HEK293 (cell line): ENCODE results near the gene SBF1.

Experiments used
- CTCF ChIA-PET: fragments of 350-600 bp; formaldehyde crosslinking; extraction: SDS; loops from one replicate; lab custom pipeline; 2021; ENCODE audit warnings: antibody characterized with exemption; lab: Yijun Ruan, JAX
- POLR2A ChIA-PET: fragments of 300-600 bp; formaldehyde crosslinking; extraction: SDS; loops from one replicate; lab custom pipeline; 2020; ENCODE audit warnings: antibody characterized with exemption, inconsistent platforms; lab: Yijun Ruan, JAX
- H3K27ac ChIP-seq: fragments of 200-500 bp; sonication (Bioruptor generic); 2 replicates; pipeline ENCODE4 v1.5.1; 2014; ENCODE audit warnings: low read depth, low read length, control low read depth, inconsistent platforms; ENCODE audit errors: extremely low read depth
- H3K36me3 ChIP-seq, 2 experiments: fragments of 200-500 bp in 1 of 2; sonication (Bioruptor generic) in 1 of 2; 1 replicate in 1 of 2; 2 replicates in 1 of 2; pipeline ENCODE4 v1.5.1; 2014 to 2017; ENCODE audit warnings: inconsistent platforms in 2 of 2, low read length in 2 of 2; ENCODE audit not compliant: control insufficient read depth in 2 of 2, insufficient read depth in 1 of 2
- H3K4me1 ChIP-seq: fragments of 200-500 bp; sonication (Bioruptor generic); 2 replicates; pipeline ENCODE4 v1.5.1; 2014; ENCODE audit warnings: mild to moderate bottlenecking, low read length, inconsistent platforms; ENCODE audit not compliant: control insufficient read depth, insufficient read depth
- H3K4me3 ChIP-seq: 2 replicates; pipeline ENCODE4 v1.5.1; 2011; ENCODE audit warnings: low read depth, mild to moderate bottlenecking, control low read depth, low read length, moderate library complexity
- H3K9me3 ChIP-seq: fragments of 200-500 bp; sonication (Bioruptor generic); 2 replicates; pipeline ENCODE4 v1.5.1; 2014; ENCODE audit warnings: low read depth, low read length, inconsistent platforms; ENCODE audit not compliant: control insufficient read depth, insufficient read depth
- SALL2 ChIP-seq: fragments of 450-650 bp; formaldehyde crosslinking; IDR thresholded peaks from 2 replicates; pipeline ENCODE4 v1.5.0; 2017; ENCODE audit warnings: missing biosample characterization, mild to moderate bottlenecking, missing genetic modification characterization, borderline replicate concordance
- SP2 ChIP-seq: fragments of 450-650 bp; formaldehyde crosslinking; IDR thresholded peaks from 2 replicates; pipeline ENCODE4 v1.5.1; 2016; ENCODE audit warnings: missing biosample characterization, missing genetic modification characterization
- ZBTB17 ChIP-seq: fragments of 450-650 bp; formaldehyde crosslinking; IDR thresholded peaks from 2 replicates; pipeline ENCODE4 v1.5.1; 2016; ENCODE audit warnings: missing biosample characterization, missing genetic modification characterization
- ZBTB21 ChIP-seq: fragments of 450-650 bp; formaldehyde crosslinking; IDR thresholded peaks from 2 replicates; pipeline ENCODE4 v1.5.1; 2017; ENCODE audit warnings: missing biosample characterization, missing genetic modification characterization
- ZFHX2 ChIP-seq: fragments of 450-650 bp; formaldehyde crosslinking; conservative IDR thresholded peaks from 2 replicates; pipeline ENCODE4 v1.5.1; 2016; ENCODE audit warnings: missing biosample characterization, missing genetic modification characterization
- ZNF140 ChIP-seq: fragments of 450-650 bp; formaldehyde crosslinking; IDR thresholded peaks from 2 replicates; pipeline ENCODE4 v1.5.1; 2016; ENCODE audit warnings: missing biosample characterization, missing genetic modification characterization
- ZNF148 ChIP-seq: fragments of 450-650 bp; formaldehyde crosslinking; IDR thresholded peaks from 2 replicates; pipeline ENCODE4 v1.5.0; 2017; ENCODE audit warnings: missing biosample characterization, missing genetic modification characterization, borderline replicate concordance
- ZNF184 ChIP-seq: fragments of 450-650 bp; IDR thresholded peaks from 2 replicates; pipeline ENCODE4 v1.5.1; 2018; ENCODE audit warnings: missing biosample characterization, mild to moderate bottlenecking, missing genetic modification characterization
- ZNF19 ChIP-seq: fragments of 450-650 bp; formaldehyde crosslinking; IDR thresholded peaks from 2 replicates; pipeline ENCODE4; 2016; ENCODE audit warnings: missing biosample characterization, missing genetic modification characterization, low read depth
- ZNF341 ChIP-seq: fragments of 450-650 bp; formaldehyde crosslinking; IDR thresholded peaks from 2 replicates; pipeline ENCODE4; 2016; ENCODE audit warnings: low read depth, missing biosample characterization, missing genetic modification characterization
- ZNF426 ChIP-seq: fragments of 450-650 bp; formaldehyde crosslinking; IDR thresholded peaks from 2 replicates; pipeline ENCODE4 v1.5.1; 2017; ENCODE audit warnings: missing biosample characterization, missing genetic modification characterization, mild to moderate bottlenecking, inconsistent platforms, moderate library complexity
- ZNF473 ChIP-seq: fragments of 450-650 bp; formaldehyde crosslinking; IDR thresholded peaks from 2 replicates; pipeline ENCODE4 v1.5.1; 2017; ENCODE audit warnings: missing biosample characterization, missing genetic modification characterization
- ZNF561 ChIP-seq: fragments of 450-650 bp; IDR thresholded peaks from 2 replicates; pipeline ENCODE4 v1.5.1; 2018; ENCODE audit warnings: missing biosample characterization, missing genetic modification characterization, borderline replicate concordance
- ZNF610 ChIP-seq: fragments of 450-650 bp; formaldehyde crosslinking; IDR thresholded peaks from 2 replicates; pipeline ENCODE4 v1.5.1; 2016; ENCODE audit warnings: missing biosample characterization, missing genetic modification characterization, borderline replicate concordance
- ZNF639 ChIP-seq: fragments of 450-650 bp; formaldehyde crosslinking; IDR thresholded peaks from 2 replicates; pipeline ENCODE4 v1.5.1; 2016; ENCODE audit warnings: missing biosample characterization, missing genetic modification characterization
- ZNF658 ChIP-seq: fragments of 450-650 bp; formaldehyde crosslinking; IDR thresholded peaks from 2 replicates; pipeline ENCODE4; 2016; ENCODE audit warnings: missing biosample characterization, missing genetic modification characterization
- ZNF660 ChIP-seq: fragments of 450-650 bp; IDR thresholded peaks from 2 replicates; pipeline ENCODE4 v1.5.1; 2018; ENCODE audit warnings: missing biosample characterization, mild to moderate bottlenecking, missing genetic modification characterization
- ZNF837 ChIP-seq: fragments of 450-650 bp; formaldehyde crosslinking; IDR thresholded peaks from 2 replicates; pipeline ENCODE4 v1.5.1; 2016; ENCODE audit warnings: missing biosample characterization, missing genetic modification characterization
- TF ChIP-seq, protein P1 (sequence below): fragments of 450-650 bp; formaldehyde crosslinking; IDR thresholded peaks from 2 replicates; pipeline ENCODE4 v1.5.1; 2016; ENCODE audit warnings: missing biosample characterization, missing genetic modification characterization
- TF ChIP-seq, protein P2 (sequence below): fragments of 450-650 bp; formaldehyde crosslinking; IDR thresholded peaks from 2 replicates; pipeline ENCODE4 v1.5.1; 2016; ENCODE audit warnings: missing biosample characterization, missing genetic modification characterization, borderline replicate concordance
- TF ChIP-seq, protein P3 (sequence below): fragments of 450-650 bp; formaldehyde crosslinking; IDR thresholded peaks from 2 replicates; pipeline ENCODE4 v1.5.1; 2016; ENCODE audit warnings: missing biosample characterization, missing genetic modification characterization

The SBF1 gene

DNA sequence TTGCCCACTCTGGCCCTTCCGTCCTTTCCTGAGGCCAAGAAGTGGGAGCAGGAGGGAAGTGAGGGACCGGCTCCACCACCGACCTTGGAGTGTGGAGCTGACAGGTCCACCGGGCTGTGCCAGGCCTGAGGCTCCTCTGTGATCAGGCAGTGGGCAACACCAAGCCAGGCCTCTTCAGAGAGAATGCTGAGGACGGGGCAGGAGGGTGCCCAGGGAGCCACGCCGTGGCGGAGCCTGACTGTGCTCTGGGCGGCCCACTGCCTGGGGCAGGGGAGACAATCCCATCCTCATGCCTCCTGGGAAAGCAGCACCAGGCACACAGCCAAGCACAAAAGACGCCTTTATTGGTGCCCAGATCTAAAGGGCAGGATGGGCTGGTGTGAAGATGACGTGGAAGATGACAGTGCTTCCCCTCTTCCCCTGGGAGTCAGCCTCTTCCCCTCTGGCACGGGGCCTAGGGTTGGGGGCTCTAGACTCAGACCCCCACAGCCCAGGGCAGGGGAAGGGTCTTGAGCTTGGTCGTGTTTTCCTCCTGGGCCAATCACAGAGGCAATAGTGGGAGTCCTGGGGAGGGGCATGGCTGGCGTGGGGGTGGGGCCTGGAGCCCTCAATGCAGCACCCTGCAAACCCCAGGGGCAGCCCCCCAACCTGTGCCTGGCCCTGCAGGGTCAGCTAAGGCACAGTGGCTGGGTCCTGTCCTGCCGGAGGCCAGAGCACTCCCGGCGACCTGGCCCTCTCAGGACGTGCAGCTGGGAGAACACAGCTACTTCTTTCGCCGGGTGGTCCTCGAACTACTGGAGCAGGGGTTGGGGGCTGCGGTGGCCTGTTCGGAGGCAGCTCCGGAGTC lies 28.0 kb upstream of the SBF1 start:
- Histone ChIP-seq H3K4me1 (peaks cover 3% of the 10 kb centered on the region), H3K4me3 (no peak overlapping the region), H3K27ac (no peak overlapping the region), H3K9me3 (no peaks in the 10 kb centered on the region), H3K36me3 (peaks cover 0 to 37% of the 10 kb centered on the region in 2 experiments; a peak in 1 of 3 replicates)
- ChIA-PET CTCF (interaction anchor here (0.6 to 1.1 kb wide), 2 partner anchors 23 to 64 kb away, joined by 3 to 5 read pairs; partner anchors contain the start of gene SCO2), POLR2A (interaction anchor here (0.8 to 3.3 kb wide), 2 partner anchors 20 to 23 kb away, joined by 3 to 12 read pairs; partner anchors contain the start of gene SCO2)
- no peak for TF ChIP-seq ZNF658 (tag by site-specific recombination)
- no peak for TF ChIP-seq ZNF148 (tag by site-specific recombination)
- TF ChIP-seq ZNF610 (tag by site-specific recombination): no peak
- TF ChIP-seq, protein P1, sequence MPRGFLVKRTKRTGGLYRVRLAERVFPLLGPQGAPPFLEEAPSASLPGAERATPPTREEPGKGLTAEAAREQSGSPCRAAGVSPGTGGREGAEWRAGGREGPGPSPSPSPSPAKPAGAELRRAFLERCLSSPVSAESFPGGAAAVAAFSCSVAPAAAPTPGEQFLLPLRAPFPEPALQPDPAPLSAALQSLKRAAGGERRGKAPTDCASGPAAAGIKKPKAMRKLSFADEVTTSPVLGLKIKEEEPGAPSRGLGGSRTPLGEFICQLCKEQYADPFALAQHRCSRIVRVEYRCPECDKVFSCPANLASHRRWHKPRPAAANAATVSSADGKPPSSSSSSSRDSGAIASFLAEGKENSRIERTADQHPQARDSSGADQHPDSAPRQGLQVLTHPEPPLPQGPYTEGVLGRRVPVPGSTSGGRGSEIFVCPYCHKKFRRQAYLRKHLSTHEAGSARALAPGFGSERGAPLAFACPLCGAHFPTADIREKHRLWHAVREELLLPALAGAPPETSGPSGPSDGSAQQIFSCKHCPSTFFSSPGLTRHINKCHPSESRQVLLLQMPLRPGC: no peak
- TF ChIP-seq ZNF426 (tag by site-specific recombination): no peak
- TF ChIP-seq ZNF473 (tag by site-specific recombination): no peak
- TF ChIP-seq SP2: no peak
- TF ChIP-seq ZBTB17: no peak
- TF ChIP-seq, protein P2, sequence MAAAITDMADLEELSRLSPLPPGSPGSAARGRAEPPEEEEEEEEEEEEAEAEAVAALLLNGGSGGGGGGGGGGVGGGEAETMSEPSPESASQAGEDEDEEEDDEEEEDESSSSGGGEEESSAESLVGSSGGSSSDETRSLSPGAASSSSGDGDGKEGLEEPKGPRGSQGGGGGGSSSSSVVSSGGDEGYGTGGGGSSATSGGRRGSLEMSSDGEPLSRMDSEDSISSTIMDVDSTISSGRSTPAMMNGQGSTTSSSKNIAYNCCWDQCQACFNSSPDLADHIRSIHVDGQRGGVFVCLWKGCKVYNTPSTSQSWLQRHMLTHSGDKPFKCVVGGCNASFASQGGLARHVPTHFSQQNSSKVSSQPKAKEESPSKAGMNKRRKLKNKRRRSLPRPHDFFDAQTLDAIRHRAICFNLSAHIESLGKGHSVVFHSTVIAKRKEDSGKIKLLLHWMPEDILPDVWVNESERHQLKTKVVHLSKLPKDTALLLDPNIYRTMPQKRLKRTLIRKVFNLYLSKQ: no peak
- TF ChIP-seq SALL2 (tag by site-specific recombination): no peak
- no peak for TF ChIP-seq ZNF19 (tag by site-specific recombination)
- no peak for TF ChIP-seq ZNF561 (tag by site-specific recombination)

- Histone ChIP-seq H3K36me3 (peaks cover 0 to 37% of the 10 kb centered on the region in 2 experiments; a peak in 1 of 3 replicates), H3K4me1 (peaks cover 3% of the 10 kb centered on the region), H3K4me3 (no peak overlapping the region), H3K9me3 (no peaks in the 10 kb centered on the region), H3K27ac (no peak overlapping the region)
- TF ChIP-seq ZNF184 (tag by site-specific recombination) (no peak), ZNF639 (tag by site-specific recombination) (no peak), ZFHX2 (tag by site-specific recombination) (no peak), ZNF140 (tag by site-specific recombination) (no peak), ZBTB21 (no peak), ZNF837 (no peak), ZNF660 (no peak), ZNF341 (tag by site-specific recombination) (no peak)
- TF ChIP-seq, protein P3, sequence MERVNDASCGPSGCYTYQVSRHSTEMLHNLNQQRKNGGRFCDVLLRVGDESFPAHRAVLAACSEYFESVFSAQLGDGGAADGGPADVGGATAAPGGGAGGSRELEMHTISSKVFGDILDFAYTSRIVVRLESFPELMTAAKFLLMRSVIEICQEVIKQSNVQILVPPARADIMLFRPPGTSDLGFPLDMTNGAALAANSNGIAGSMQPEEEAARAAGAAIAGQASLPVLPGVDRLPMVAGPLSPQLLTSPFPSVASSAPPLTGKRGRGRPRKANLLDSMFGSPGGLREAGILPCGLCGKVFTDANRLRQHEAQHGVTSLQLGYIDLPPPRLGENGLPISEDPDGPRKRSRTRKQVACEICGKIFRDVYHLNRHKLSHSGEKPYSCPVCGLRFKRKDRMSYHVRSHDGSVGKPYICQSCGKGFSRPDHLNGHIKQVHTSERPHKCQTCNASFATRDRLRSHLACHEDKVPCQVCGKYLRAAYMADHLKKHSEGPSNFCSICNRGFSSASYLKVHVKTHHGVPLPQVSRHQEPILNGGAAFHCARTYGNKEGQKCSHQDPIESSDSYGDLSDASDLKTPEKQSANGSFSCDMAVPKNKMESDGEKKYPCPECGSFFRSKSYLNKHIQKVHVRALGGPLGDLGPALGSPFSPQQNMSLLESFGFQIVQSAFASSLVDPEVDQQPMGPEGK (tag by site-specific recombination): no peak
- POLR2A ChIA-PET: interaction anchor here (0.9 to 3.3 kb wide), 3 partner anchors 24 to 58 kb away, joined by 3 to 12 read pairs (median 3); partner anchors contain the start of gene SCO2
- CTCF ChIA-PET: interaction anchor here (0.6 to 1.2 kb wide), 4 partner anchors 24 to 160 kb away, joined by 3 to 5 read pairs (median 4); partner anchors contain the start of gene SCO2
Observed at GRCh38 chr22:50502096-50502495, 27.3 kb upstream of the SBF1 start.
